GM18861 (cell line): Measurements from ENCODE around the gene ACO1.
A peak's percentile ranks its signal among the peaks of the same experiment; 100 is the strongest.

Source experiments
- ATAC-seq: cut with Tn5 transposase; IDR thresholded peaks from one replicate; pipeline ENCODE4 v1.9.1; 2021; ENCODE audit not compliant: unreplicated experiment

Gene ACO1

DNA sequence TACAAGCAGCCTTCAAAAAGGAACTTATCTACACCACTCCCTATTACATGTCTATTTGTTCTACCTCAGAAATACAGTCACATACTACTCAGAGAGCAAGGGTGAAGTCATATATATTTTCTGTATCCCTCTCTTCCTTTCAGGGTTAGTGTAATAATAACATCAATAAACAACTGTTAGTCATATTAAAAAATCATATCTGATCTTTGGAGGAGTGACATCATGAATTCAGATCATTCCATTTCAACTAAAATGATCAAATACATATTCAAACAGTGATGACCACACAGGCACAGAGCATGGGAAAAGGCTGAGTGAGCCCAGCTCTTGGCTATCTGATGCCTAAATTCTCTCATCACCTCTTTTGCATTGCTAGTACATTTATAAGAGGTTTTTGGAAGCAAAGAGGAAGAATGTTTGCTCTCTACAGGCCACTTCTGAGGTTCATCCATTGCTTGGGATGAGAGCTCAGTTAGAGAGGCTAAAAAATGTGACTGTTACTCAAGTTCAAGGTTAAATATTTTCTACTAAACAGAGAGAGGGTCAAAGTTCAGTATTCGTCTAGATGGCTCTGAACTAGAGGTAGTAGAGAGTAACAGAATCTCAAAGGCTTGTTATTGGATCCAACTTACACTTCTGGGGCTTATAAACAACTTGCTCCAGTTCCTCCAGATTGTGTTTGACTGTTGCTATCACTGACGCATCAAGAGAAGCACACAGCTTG lies 102.6 kb downstream of the ACO1 start:
- no peak for ATAC-seq

DNA sequence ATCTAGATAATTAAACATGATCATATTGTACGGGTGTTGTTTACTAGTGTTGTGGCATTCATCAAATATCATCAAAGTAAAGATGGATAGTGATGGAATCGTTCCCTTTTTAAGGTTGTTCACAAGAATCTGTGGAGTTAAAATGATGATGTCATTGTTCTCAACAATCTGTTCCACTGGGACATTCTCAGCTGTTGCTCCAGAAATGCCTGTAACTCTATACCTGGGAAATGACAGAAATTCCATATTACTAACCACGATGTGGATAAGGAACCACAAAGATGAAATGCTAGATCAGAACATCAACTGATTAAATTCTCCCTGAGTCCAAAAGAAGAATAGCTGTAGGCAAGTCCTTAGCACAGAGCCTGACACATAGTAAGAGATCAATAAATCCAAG lies 103.5 kb downstream of the ACO1 start:
- ATAC-seq = no peak

DNA sequence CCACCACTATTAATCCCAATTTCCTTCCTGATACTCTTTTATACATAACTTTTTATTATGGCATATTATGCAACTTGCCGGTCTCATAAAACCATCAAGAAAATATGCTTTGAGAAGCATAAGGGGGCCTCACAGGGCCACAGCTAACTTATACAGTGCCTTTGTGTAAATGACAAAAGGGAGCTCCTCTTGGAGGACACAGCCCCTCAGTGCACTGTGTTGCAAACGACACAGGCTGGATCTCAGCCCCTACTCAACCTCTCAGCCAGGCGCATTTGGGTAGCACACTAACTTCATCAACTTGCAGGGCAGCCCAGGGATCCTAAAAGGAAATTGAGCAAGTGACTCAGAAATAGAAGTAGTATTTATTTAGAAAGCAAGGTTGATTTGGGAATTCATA lies 106.2 kb downstream of the ACO1 start:
- no peak for ATAC-seq

DNA sequence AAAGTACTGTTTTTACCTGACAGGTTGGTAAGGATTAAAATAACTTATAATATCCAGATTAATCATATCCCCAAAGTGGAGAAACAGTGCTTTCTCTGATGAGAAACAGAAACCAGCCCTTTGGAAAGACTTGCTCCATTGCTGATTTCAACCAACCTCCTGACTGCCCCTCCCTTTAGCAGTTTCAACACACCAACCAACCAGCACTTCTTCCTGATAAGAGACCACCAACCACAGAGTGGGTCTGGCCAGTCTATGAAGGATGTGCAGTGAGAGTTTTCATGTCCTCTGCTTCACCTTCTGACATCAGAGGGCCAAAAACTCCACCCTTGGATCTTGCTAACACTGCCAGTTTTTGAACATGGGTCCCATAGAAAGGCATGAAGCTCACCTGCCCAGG lies 113.5 kb downstream of the ACO1 start:
- no peak for ATAC-seq

DNA sequence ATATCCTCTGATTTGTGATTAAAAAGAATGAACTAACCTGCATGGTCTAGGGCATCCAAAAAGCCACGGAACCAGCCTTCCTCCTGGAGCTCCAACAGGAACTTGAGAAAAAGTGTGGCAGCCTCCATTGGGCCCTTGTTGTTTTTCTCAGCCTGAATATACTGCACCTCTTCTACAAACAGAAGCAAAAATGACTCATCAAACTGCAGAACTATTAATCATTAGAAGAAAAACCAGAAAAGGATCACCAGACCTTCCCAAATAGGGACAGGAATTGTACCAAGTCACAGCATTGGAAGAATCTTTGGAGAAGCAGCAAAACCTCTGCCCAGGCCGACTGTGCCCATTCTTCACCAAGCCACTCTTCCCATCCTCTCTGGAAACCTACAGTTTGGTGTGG lies 116.3 kb downstream of the ACO1 start:
- ATAC-seq = peak; percentile 58

DNA sequence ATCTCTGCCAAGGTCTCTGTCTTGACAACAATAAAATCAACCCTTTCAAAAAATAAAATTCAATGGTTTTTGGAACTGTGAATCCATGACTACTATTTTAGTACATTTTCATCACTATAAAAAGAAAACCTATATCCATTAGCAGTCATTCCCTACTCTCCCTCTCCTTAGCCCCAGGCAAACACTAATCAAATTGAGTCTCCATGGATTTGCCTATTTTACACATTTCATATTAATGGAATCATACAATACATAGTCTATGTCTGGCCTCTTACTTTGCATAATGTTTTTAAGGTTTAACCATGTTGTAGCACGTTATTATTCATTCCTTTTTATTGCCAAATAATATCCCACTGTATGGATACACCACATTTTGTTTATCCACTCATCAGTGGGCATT lies 117.4 kb downstream of the ACO1 start:
- ATAC-seq = no peak

DNA sequence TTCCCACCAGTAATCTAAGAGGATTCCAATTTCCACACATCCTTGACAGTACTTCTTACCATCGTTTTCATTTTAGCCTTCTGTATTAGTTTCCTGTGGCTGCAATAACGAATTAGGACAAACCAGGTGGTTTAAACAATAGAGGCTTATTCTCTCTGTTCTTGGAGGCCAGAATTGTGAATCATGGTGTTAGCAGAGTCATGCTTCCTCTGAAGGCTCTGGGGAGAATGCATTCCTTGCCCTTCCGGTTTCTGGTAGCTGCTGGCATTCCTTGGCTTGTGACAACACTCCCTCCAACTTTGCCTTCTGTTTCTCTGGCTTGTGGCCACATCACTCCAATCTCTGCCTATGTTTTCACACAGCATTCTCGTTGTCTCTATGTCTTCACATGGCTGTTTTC lies 118.0 kb downstream of the ACO1 start:
- no peak for ATAC-seq

DNA sequence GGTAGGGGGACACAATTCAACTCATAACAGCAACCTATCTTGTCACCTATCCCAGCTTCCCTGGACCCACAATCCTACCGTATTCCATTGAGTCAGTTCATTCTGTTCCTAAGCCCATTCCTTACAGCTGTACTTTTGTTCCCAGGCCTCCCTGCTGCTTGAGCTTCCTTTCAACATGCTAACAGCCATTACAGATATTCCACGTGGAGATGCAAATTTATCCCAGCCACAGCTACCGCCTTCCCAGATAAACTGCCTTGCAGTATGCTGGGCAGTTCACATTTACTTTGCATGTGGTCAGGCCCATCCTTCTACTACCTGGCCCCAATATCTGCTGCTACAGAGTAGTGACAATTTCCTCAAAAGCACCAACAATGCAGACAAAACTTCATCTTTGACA lies 118.6 kb downstream of the ACO1 start:
- no peak for ATAC-seq
